GM12878 (cell line): ENCODE measurements around the gene UBALD2. TPM values are rescaled to one million over a fixed set of nuclear protein-coding genes. Genes with fewer than 3 reads are reported as not detected.

Experiments used
- BMI1 ChIP-seq: fragments of 450-650 bp; IDR thresholded peaks from 2 replicates; pipeline ENCODE4 v1.6.1; 2016; ENCODE audit warnings: mild to moderate bottlenecking, moderate library complexity, borderline replicate concordance
- CBX5 ChIP-seq: sonication (generic); IDR thresholded peaks from 2 replicates; pipeline ENCODE4 v1.6.1; 2016; ENCODE audit warnings: low read depth, moderate library complexity, mild to moderate bottlenecking, inconsistent platforms
- EGR1 ChIP-seq, 2 experiments: IDR thresholded peaks; 1 replicate in 1 of 2; 2 replicates in 1 of 2; pipeline ENCODE4 v1.6.1; 2011 to 2012; ENCODE audit warnings: low read depth in 2 of 2, low read length in 2 of 2, borderline replicate concordance in 1 of 2, mild to moderate bottlenecking in 1 of 2, moderate library complexity in 1 of 2
- ESRRA ChIP-seq: IDR thresholded peaks from 2 replicates; pipeline ENCODE4 v1.6.1; 2012; ENCODE audit warnings: mild to moderate bottlenecking, low read length, improper control_type of control experiment
- HCFC1 ChIP-seq: fragments of 150-350 bp; IDR thresholded peaks from 2 replicates; pipeline ENCODE4 v1.6.1; 2014; ENCODE audit warnings: low read length
- KDM1A ChIP-seq: fragments of 200-600 bp; sonication (generic); IDR thresholded peaks from 2 replicates; pipeline ENCODE4 v1.6.1; 2016; ENCODE audit warnings: borderline replicate concordance
- MLLT1 ChIP-seq: fragments of 450-650 bp; IDR thresholded peaks from 2 replicates; pipeline ENCODE4 v1.6.1; 2016; ENCODE audit warnings: mild to moderate bottlenecking
- NBN ChIP-seq: fragments of 450-650 bp; IDR thresholded peaks from 2 replicates; pipeline ENCODE4 v1.6.1; 2016
- NFYA ChIP-seq: IDR thresholded peaks from 2 replicates; pipeline ENCODE4 v1.6.1; 2011; ENCODE audit warnings: low read depth, mild to moderate bottlenecking, low read length, improper control_type of control experiment, borderline replicate concordance
- NR2C1 ChIP-seq: fragments of 450-650 bp; IDR thresholded peaks from 2 replicates; pipeline ENCODE4 v1.6.1; 2017; ENCODE audit warnings: antibody characterized with exemption, mild to moderate bottlenecking, moderate library complexity
- PML ChIP-seq: IDR thresholded peaks from 2 replicates; pipeline ENCODE4 v1.6.1; 2012; ENCODE audit warnings: low read length, inconsistent platforms
- POLR2AphosphoS5 ChIP-seq: IDR thresholded peaks from 2 replicates; pipeline ENCODE4 v1.6.1; 2011; ENCODE audit warnings: mild to moderate bottlenecking, low read length, inconsistent platforms
- POU2F2 ChIP-seq: IDR thresholded peaks from 3 replicates; pipeline ENCODE4 v1.6.1; 2011; ENCODE audit warnings: low read depth, mild to moderate bottlenecking, low read length, borderline replicate concordance
- RB1 ChIP-seq: fragments of 450-650 bp; formaldehyde crosslinking; IDR thresholded peaks from 2 replicates; pipeline ENCODE4 v1.6.1; 2017; ENCODE audit warnings: mild to moderate bottlenecking, borderline replicate concordance
- RBBP5 ChIP-seq: fragments of 200-600 bp; sonication (generic); conservative IDR thresholded peaks from 2 replicates; pipeline ENCODE4 v1.6.1; 2016
- RUNX3 ChIP-seq: IDR thresholded peaks from 2 replicates; pipeline ENCODE4 v1.6.1; 2012; ENCODE audit warnings: low read length, inconsistent platforms
- SKIL ChIP-seq: fragments of 450-650 bp; IDR thresholded peaks from 2 replicates; pipeline ENCODE4 v1.6.1; 2017; ENCODE audit warnings: mild to moderate bottlenecking, low read depth, inconsistent platforms; ENCODE audit not compliant: poor library complexity, severe bottlenecking
- SMAD1 ChIP-seq: fragments of 450-650 bp; IDR thresholded peaks from 2 replicates; pipeline ENCODE4 v1.6.1; 2018; ENCODE audit warnings: mild to moderate bottlenecking, low read depth; ENCODE audit not compliant: partially characterized antibody
- SREBF1 ChIP-seq: IDR thresholded peaks from 2 replicates; pipeline ENCODE4 v1.6.1; 2012; ENCODE audit warnings: mild to moderate bottlenecking, low read length
- TCF7 ChIP-seq: IDR thresholded peaks from 2 replicates; pipeline ENCODE4 v1.6.1; 2014; ENCODE audit warnings: antibody characterized with exemption, borderline replicate concordance
- ZNF274 ChIP-seq: IDR thresholded peaks from one replicate; pipeline ENCODE4 v1.8.0; 2011; ENCODE audit not compliant: insufficient read length, insufficient read depth
- ZNF384 ChIP-seq: IDR thresholded peaks from 2 replicates; pipeline ENCODE4 v1.6.1; 2012; ENCODE audit warnings: low read depth, mild to moderate bottlenecking, low read length, improper control_type of control experiment, borderline replicate concordance
- ZNF687 ChIP-seq: fragments of 450-650 bp; IDR thresholded peaks from 2 replicates; pipeline ENCODE4 v1.6.1; 2017; ENCODE audit warnings: mild to moderate bottlenecking, moderate library complexity
- polyA plus RNA-seq, 11 experiments: library from polyadenylated mRNA; depleted of rRNA in 4 of 11; unstranded in 6 of 11; stranded (reverse) in 5 of 11; fragments of >200 nt; fragmentation: Nextera tagmentation in 4 of 11; fragmentation: Illumina TruSeq in 1 of 11; extraction: Ambion mirVana in 4 of 11; extraction: Trizol in 1 of 11; gene quantifications; 1 replicate in 1 of 11; 2 replicates in 10 of 11; pipeline versions ENCODE4 v1.2.1 to v1.2.3, GENCODE V29; 2011 to 2016; ENCODE audit warnings: inconsistent platforms in 2 of 11, missing spikeins in 2 of 11, low read depth in 1 of 11
- total RNA-seq, 4 experiments: library from RNA; depleted of rRNA in 3 of 4; stranded (reverse); fragments of >200 nt in 3 of 4; fragmentation: Illumina TruSeq in 1 of 4; extraction: Trizol in 1 of 4; gene quantifications; 2 replicates each; pipeline versions ENCODE4 v1.2.1 to v1.2.3, GENCODE V29; 2013 to 2021

Gene UBALD2
- total and polyA plus RNA-seq, 10 of the 15 experiments (the other 5 are each of a cell fraction or from before 2014, with no cell fraction given): 2.8 to 165 (median 20.6) TPM

GRCh38 chr17:76252040-76252954 is 12.9 kb upstream of the UBALD2 start (continued):
- TF ChIP-seq CBX5: no peak
- peak; percentile 34; the same call in 1 of the 2 replicates for TF ChIP-seq MLLT1
- no peak for TF ChIP-seq NBN
- no peak for TF ChIP-seq ESRRA
- TF ChIP-seq PML: no peak
- TF ChIP-seq NFYA: no peak
- peak; percentile 83 for TF ChIP-seq RUNX3
- no peak for TF ChIP-seq RBBP5
- no peak for TF ChIP-seq TCF7
- no peak for TF ChIP-seq NR2C1
- TF ChIP-seq ZNF687: peak; percentile 77
- no peak for TF ChIP-seq ZNF274
- no peak for TF ChIP-seq BMI1
- no peak for TF ChIP-seq SKIL
- TF ChIP-seq HCFC1: no peak
- TF ChIP-seq ZNF384: no peak
- TF ChIP-seq EGR1 (IDR thresholded peaks at IDR 0.05; ENCODE audit: borderline replicate concordance in 1 of 2, low read depth in 2 of 2, low read length in 2 of 2): no peak
- TF ChIP-seq POU2F2: no peak
- no peak for TF ChIP-seq SREBF1
- no peak for TF ChIP-seq KDM1A
- TF ChIP-seq RB1: no peak
- TF ChIP-seq POLR2AphosphoS5: no peak
- TF ChIP-seq SMAD1: no peak
